ENCODE measurements around the gene IFI16.
A peak's percentile ranks its signal among the peaks of the same experiment; 100 is the strongest.

The IFI16 gene

GRCh38 chr1:159066108-159066507, 56.4 kb downstream of the IFI16 start:
- DNase-seq, result no peak

DNA sequence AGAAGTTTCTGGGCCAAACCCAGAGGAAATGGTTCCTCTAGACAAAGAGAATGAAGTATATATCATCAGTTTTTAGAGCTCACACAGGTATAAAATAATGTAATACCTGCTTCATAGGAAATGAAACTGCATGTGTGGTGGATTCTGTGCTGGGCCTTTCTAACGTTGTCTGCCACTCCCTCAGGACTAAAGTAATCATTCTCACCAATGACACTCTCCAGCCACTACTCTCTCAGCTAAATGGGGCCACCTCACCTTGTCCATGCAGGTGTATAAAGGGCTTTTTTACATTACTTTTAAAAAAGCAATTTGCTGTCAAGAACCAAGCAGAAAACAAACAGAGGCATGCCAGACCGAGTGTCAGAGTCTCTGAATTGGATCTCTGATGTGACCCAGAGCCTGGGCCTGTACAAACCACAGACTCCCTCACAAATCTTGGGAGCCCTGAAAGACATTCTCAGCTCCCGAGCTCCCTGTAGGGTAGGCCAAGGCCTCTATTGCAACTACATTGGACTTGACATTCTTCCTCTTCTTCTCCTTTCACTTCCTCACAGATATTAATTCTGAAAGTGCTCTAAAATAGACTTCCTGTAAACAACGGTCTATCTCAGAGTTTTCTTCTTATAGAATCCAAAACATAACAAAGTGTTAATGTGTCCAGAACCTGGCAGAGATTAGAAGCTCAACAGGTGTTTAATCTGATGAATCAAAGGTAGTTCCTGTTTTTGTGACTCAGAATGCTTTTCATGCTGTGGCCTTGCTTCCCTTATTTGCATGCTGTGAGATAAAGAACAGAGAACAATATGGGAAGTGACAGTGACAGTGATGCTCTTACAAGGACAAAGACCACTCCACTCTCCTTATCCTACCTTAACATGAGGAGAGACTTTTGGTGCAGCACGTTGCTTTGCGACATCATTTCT, 58.3 kb downstream of the IFI16 start:
- peak; percentile 46 to 50 for DNase-seq

- peak in 1 of 2 donors; percentile 31 for DNase-seq
Observed at GRCh38 chr1:159068886-159069285, 59.2 kb downstream of the IFI16 start.

- peak in 1 of 2 donors; percentile 68 for DNase-seq
Observed at GRCh38 chr1:159071970-159072582, 62.4 kb downstream of the IFI16 start.

GRCh38 chr1:159076438-159077119, 66.9 kb downstream of the IFI16 start, which contains the start of gene AIM2:
TSS of gene AIM2 (minus strand) at chr1:159076766. CDS start at chr1:159073499, 3,267 bp downstream.
- peak; percentile 70 to 90 for DNase-seq

GRCh38 chr1:159077120-159077961, 67.6 kb downstream of the IFI16 start:
- peak; percentile 92 to 97 for DNase-seq

- DNase-seq, result no peak
Observed at GRCh38 chr1:159079525-159079924, 69.8 kb downstream of the IFI16 start.

DNA sequence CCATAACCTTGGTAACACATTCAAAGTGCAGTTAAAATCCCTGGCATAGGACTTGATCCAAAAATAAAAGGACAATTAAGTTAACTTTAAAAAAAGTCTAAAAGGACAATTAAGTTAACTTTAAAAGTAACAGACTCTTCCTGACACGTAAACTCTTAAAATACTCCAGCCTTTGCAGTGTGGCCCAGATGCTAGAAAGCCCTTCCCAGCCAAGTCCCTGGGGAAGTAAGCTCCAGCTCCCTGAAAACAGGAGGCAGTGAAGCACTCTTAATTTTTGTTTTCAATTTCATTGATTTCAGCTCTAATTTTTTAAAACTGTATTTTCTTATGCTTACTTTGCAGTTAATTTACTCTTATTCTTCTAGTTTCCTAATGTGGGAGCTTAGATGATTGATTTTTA, 71.9 kb downstream of the IFI16 start:
- no peak for DNase-seq

DNA sequence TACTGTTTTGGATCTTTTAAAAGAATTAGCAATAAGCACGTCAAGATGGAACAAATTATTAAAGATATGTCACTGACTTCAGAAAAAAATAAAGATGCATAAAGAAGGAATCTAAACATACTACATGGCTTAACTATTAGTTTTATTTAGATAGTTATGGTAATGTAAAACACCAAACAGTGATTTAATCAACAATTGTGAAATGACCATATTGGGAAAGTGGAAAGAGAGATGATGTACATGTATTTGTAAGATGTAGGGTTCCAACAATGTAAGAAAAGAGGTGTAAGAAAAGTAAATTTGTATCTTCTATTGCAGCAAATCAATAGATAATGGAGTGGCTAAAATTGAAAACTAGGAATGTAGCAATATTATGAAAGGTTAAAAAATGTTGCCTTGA, 73.3 kb downstream of the IFI16 start:
- DNase-seq, result no peak

DNA sequence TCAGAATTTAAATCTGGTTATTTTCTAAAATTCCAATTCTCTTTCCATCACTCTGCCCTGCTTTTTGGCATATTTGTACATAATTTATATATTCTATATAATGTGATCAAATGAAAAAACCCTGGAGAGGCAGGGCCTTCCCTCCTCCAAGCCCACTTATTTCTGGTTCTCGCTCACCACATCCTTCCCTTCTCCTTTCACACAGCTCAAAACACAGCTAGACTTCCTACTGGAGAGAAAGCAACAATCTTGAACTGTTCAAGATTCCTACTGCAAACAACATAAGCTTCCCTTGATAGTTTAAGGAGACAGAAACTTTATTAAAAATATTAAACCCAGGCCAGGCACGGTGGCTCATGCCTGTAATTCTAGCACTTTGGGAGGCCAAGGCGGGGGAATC, 74.4 kb downstream of the IFI16 start:
- no peak for DNase-seq

GRCh38 chr1:159084867-159085266, 75.2 kb downstream of the IFI16 start:
- peak in 1 of 2 donors; percentile 23 for DNase-seq

GRCh38 chr1:159088050-159088449, 78.3 kb downstream of the IFI16 start:
- DNase-seq, result no peak

GRCh38 chr1:159088546-159089183, 79.0 kb downstream of the IFI16 start:
- no peak for DNase-seq

DNA sequence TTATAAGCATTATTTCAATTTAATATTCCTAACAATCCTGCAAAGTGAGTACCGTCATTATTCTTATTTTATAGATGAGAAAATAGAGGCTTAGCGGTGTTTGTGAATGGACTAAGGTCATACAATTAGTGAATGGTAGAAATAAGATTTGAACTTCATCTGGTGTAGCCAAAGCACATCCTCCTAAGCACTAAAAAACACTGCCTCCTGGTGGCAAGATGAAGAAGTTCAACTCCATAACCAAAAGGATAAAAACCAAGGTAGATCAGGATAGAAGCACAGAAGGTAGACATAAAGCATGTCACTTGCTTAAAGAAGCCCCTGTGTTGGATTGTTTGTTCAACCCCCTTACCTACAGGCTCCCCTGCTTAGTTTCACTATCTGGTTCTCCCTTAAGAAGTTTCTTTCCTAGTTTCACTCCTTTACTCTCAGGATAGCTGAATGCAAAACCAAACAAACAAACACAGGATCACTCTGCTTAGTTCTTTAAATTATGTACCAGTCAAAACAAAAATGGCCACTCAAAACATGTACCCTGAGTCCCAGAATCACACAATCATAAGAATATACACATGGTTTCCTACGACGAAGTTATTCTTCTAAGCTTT, 79.6 kb downstream of the IFI16 start:
- peak in 1 of 2 donors; percentile 64 for DNase-seq

GRCh38 chr1:159090286-159091179, 80.8 kb downstream of the IFI16 start:
- no peak for DNase-seq

- no peak for DNase-seq
Observed at GRCh38 chr1:159091180-159091560, 81.5 kb downstream of the IFI16 start.

- DNase-seq, result no peak
Observed at GRCh38 chr1:159091607-159092031, 81.9 kb downstream of the IFI16 start.

DNA sequence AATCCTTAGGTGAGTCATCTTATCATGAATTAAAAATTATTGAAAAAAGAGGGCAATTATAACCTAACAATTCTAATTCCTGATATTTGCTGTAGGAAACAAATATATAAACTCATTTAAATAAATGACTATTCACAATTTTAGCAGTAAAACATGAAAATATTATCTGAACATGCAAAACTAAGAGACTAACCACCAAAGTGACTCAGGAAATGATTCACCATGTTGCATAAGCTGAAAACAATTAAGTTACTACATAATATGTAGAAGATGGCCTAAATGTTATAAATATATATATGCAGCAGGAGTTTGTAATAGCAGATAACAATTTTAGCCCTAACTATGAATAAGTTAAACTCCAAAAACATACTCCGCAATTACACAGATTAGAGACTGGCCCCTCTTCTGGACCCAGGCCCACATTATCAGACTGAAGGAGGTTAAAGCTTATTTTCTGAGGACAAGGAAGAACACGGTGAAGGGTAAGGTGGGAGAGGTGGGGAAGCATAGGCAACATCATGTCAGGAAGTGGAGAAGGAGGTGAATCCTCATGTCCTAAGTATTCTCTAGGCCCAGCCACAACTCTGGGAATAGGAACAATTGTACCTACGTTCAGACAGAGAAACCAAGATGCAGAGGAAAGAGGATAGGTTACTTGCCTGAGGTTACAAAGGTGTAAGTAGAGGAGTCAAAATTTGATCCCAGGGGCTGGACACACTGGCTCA, 82.5 kb downstream of the IFI16 start:
- DNase-seq, result no peak

- no peak for DNase-seq
Observed at GRCh38 chr1:159098596-159098995, 88.9 kb downstream of the IFI16 start.

GRCh38 chr1:159100589-159100988, 90.9 kb downstream of the IFI16 start:
- DNase-seq, result no peak

All from CD4-positive, alpha-beta T cell treated with Interleukin-4 for 1 hour (primary cell).